ENCODE measurements around the gene TRMT2A. TPM values are rescaled to one million over a fixed set of nuclear protein-coding genes. Genes with fewer than 3 reads are reported as not detected.

Gene TRMT2A
- total and polyA plus RNA-seq, 2 of the 8 experiments (the other 6 are each of a cell fraction or from before 2014, with no cell fraction given): 44.9 to 50.3 TPM

DNA sequence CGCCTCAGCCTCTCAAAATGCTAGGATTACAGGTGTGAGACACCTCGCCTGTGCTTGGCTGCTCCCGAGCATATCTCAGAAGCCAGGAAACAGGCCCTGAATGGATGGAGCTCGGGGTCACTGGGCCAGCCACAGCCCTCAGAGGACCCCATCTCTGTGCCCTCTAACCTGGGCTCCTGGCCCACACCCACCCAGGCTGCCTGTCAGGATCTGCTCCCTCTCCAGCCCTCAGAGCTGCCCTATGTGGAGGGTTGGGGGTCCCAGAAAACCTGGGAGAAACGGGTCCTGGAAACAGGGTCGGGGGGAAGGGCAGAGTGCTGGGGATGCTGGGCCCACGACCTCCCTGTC lies 39.0 kb upstream of the TRMT2A start:
- Histone ChIP-seq H3K4ac (replicated peaks; ENCODE audit: insufficient read length, low read depth, low read length) (no peak overlapping the region), H3K27ac (ENCODE audit: low read depth, low read length) (no peak overlapping the region), H4K8ac (ENCODE audit: extremely low read depth, insufficient read depth, low read length) (no peak overlapping the region), H3K36me3 (ENCODE audit: control insufficient read depth in 2 of 4, insufficient read depth in 4 of 4, low read length in 3 of 4) (no peaks in the 10 kb centered on the region), H2AK5ac (ENCODE audit: low read depth, low read length) (no peak overlapping the region), H3K4me3 (ENCODE audit: extremely low read depth in 1 of 4, insufficient read depth in 2 of 4, low read depth in 3 of 4, low read length in 4 of 4) (no peak overlapping the region), H3K23me2 (ENCODE audit: low read depth, low read length) (no peaks in the 10 kb centered on the region), H3K18ac (ENCODE audit: extremely low read depth, low read length) (no peak overlapping the region), H3K56ac (replicated peaks; ENCODE audit: insufficient read length, low read depth, low read length) (no peak overlapping the region), H2BK20ac (ENCODE audit: low read length) (no peak overlapping the region), H2BK5ac (ENCODE audit: low read depth, low read length) (no peak overlapping the region), H2BK120ac (replicated peaks; ENCODE audit: low read depth, low read length) (no peak overlapping the region), H3K4me2 (ENCODE audit: insufficient read depth in 1 of 2, low read depth in 2 of 2, low read length in 2 of 2) (no peak overlapping the region), H3K23ac (ENCODE audit: insufficient read length) (no peak overlapping the region), H4K5ac (ENCODE audit: insufficient read length, low read depth, low read length) (no peak overlapping the region), H2AFZ (ENCODE audit: low read length) (no peak overlapping the region), H3K9ac (replicated peaks in 1 of 4; ENCODE audit: extremely low read depth in 1 of 4, low read depth in 3 of 4, low read length in 3 of 4) (no peak overlapping the region), H4K91ac (replicated peaks; ENCODE audit: insufficient read length, low read length) (peak overlapping the region; percentile 40), H3K4me1 (replicated peaks in 1 of 4; ENCODE audit: control insufficient read depth in 3 of 4, insufficient read depth in 4 of 4, low read length in 3 of 4) (peaks cover 0 to 7% (median 4%) of the 10 kb centered on the region in 4 experiments; a peak in 4 of 7 replicates), H3K14ac (ENCODE audit: insufficient read length) (no peak overlapping the region), H3K79me1 (ENCODE audit: low read depth, low read length) (no peaks in the 10 kb centered on the region), H3K79me2 (ENCODE audit: control insufficient read depth in 1 of 2, insufficient read depth in 2 of 2, low read length in 2 of 2) (no peaks in the 10 kb centered on the region), H3K27me3 (replicated peaks in 1 of 4; ENCODE audit: control insufficient read depth in 3 of 4, extremely low read depth in 1 of 4, insufficient read depth in 3 of 4, low read length in 3 of 4) (no peaks in the 10 kb centered on the region), H2BK15ac (ENCODE audit: low read length) (no peak overlapping the region), H2BK12ac (ENCODE audit: low read depth, low read length) (no peak overlapping the region), H3K9me3 (ENCODE audit: insufficient read depth in 2 of 2, low read depth in 1 of 2, low read length in 1 of 2) (no peaks in the 10 kb centered on the region), H4K20me1 (replicated peaks in 1 of 2; ENCODE audit: control insufficient read depth in 1 of 2, insufficient read depth in 2 of 2, low read length in 2 of 2) (no peaks in the 10 kb centered on the region)
- ChIA-PET POLR2A (ENCODE audit: partially characterized antibody) (no interaction called here), CTCF (ENCODE audit: partially characterized antibody) (interaction anchor here (1.0 to 7.7 kb wide), 9 partner anchors 12 to 132 kb away, joined by 3 to 98 read pairs (median 11); no protein-coding TSS in a partner anchor)
- no peak for TF ChIP-seq PHF8 (conservative IDR thresholded peaks at IDR 0.05; ENCODE audit: low read depth, low read length)
- TF ChIP-seq SIX5 (IDR thresholded peaks at IDR 0.05; ENCODE audit: low read depth, low read length): no peak
- no peak for TF ChIP-seq CTBP2 (IDR thresholded peaks at IDR 0.05; ENCODE audit: borderline replicate concordance, insufficient read depth, insufficient read length, low read length)
- TF ChIP-seq KDM1A (IDR thresholded peaks at IDR 0.05; ENCODE audit: borderline replicate concordance, low read length): no peak
- no peak for TF ChIP-seq EGR1 (IDR thresholded peaks at IDR 0.05; ENCODE audit: borderline replicate concordance, low read depth, low read length)
- TF ChIP-seq CHD1 (IDR thresholded peaks at IDR 0.05; ENCODE audit: low read depth, low read length): no peak
- TF ChIP-seq CHD2 (IDR thresholded peaks at IDR 0.05; ENCODE audit: low read length): no peak
- TF ChIP-seq KDM4A (IDR thresholded peaks at IDR 0.05; ENCODE audit: low read depth, low read length, severe bottlenecking): no peak
- TF ChIP-seq POLR2AphosphoS5 (IDR thresholded peaks at IDR 0.05; ENCODE audit: low read depth, low read length): no peak
- no peak for TF ChIP-seq SIRT6 (IDR thresholded peaks at IDR 0.05; ENCODE audit: low read length)
- no peak for TF ChIP-seq NANOG (IDR thresholded peaks at IDR 0.05; ENCODE audit: insufficient read depth, low read depth, low read length, poor library complexity, severe bottlenecking)
- DNase-seq (ENCODE audit: low read depth in 1 of 2, low spot score in 2 of 2) (no peak), FAIRE-seq (no peak)
- WGBS, 2 experiments (ENCODE audit: extremely low coverage in 1 of 2, insufficient coverage in 1 of 2, insufficient read length in 1 of 2, insufficient replicate concordance in 2 of 2, low coverage in 1 of 2, low lambda C conversion rate in 2 of 2, missing lambda C conversion rate in 1 of 2): 79% methylated on average over 7 of the region's 7 CpGs; no CpG with 5 or more reads in 1 of the 2 experiments
